GM12892 (cell line): ENCODE measurements around the gene HNRNPLL.

Experiments
- POLR2A ChIP-seq: IDR thresholded peaks from 2 replicates; pipeline ENCODE4 v1.6.1; 2011; ENCODE audit warnings: low read depth, low read length, control low read depth
- POLR2AphosphoS5 ChIP-seq: IDR thresholded peaks from 2 replicates; pipeline ENCODE4 v1.6.1; 2011; ENCODE audit warnings: low read depth, low read length, control low read depth
- TAF1 ChIP-seq: IDR thresholded peaks from 2 replicates; pipeline ENCODE4 v1.6.1; 2011; ENCODE audit warnings: low read depth, mild to moderate bottlenecking, control low read depth, low read length, borderline replicate concordance

DNA sequence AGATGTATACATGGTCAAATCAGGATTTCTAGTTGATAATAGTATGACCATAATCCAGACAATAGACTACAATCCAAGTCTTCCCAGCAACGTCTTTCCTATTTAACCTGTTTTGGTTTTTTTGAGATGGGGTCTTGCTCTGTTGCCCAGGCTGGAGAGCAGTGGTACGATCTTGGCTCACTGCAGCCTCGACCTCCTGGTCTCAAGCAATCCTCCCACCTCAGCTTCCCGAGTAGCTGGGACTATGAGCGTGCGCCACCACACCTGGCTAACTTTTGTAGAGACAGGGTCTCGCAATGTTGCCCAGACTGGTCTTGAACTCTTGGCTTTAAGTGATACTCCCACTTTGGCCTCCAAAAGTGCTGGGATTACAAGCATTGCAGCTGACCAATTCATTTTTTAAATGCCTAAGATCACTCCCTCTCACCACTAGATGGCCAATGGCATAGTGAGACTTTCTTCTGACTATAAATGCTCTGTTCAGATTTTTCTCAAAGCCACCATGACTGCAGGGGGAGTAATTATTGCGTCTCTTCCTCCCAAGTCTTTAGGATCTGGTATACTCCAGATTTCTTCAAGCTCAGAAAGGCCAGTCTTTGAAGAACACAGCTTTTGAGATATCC is 47.6 kb downstream of the HNRNPLL start:
- no peak for TF ChIP-seq POLR2AphosphoS5
- TF ChIP-seq POLR2A = no peak
- no peak for TF ChIP-seq TAF1
